ENCODE data around the gene CDC42BPB. TPM values are rescaled to one million over a fixed set of nuclear protein-coding genes. Genes with fewer than 3 reads are reported as not detected.
A peak's percentile ranks its signal among the peaks of the same experiment; 100 is the strongest.

The CDC42BPB gene
- total RNA-seq, 2 donors from 2014 or later = 66.2 to 102 TPM

DNA sequence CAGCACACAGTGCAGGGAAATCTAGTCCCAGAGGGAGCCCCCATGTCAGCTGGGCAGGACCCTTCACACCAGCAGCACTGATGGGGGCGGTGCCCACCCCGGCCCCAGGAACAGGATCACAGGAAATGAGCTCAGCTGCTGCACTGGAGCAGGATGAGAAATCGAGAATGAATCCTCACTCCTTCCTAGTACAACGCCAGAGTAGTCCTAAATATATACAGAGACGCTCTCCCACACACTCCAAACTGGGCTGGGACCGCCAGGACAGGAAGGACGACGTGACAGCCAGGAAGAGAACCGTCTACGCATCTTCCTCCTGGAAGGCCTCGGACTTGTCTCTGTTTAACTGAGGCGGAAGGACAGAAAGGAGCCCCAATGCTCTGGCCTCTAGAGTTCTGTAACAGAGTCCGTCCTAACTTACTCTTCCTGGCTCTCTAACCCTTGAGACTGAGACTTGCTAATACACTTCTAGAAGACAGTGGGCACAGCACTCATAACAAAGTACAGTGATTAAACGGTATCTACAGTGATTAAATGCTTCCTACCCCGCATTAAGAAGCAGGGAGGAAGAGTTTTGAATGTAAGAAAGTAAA, 33.4 kb downstream of the CDC42BPB start:
- peaks cover 13% of the 10 kb centered on the region for H3K4me1 ChIP-seq
- no peak overlapping the region for H3K4me3 ChIP-seq
- intact Hi-C loops (cut with DNase I) = no loop called here
- ATAC-seq (no peak), DNase-seq (no peak)
- H3K36me3 ChIP-seq (replicated peaks in 1 of 2; ENCODE audit: insufficient read depth in 1 of 2, low read depth in 2 of 2) = no peaks in the 10 kb centered on the region
- H3K27me3 ChIP-seq = no peaks in the 10 kb centered on the region
- H3K27ac ChIP-seq = peak overlapping the region in 2 of 4 donors; percentile 23 to 50
- WGBS, 2 donors = 81 to 87% methylated on average over 15 of the region's 15 CpGs
- TF ChIP-seq CTCF (IDR thresholded peaks at IDR 0.05) (no peak), POLR2A (IDR thresholded peaks at IDR 0.05) (no peak)
- H3K9me3 ChIP-seq = no peaks in the 10 kb centered on the region

DNA sequence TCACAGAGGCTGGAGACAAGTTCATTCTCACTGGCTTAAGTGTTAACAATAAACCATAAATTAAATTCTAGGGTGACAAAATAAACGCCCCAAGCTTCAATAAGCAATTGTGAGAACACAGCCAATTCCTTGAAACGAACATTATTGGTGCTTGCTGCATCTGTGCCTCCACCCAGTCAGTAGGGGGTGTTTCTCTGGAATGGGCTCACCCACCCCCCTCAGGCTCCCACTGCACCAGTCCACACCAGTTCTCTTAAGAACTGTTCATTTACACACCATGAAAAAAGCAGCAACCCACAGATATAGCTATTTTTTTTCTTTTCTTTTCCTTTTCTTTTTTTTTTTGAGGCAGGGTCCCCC, 34.7 kb downstream of the CDC42BPB start:
- intact Hi-C loops (cut with DNase I) = no loop called here
- ATAC-seq = no peak
- DNase-seq = no peak
- no peak overlapping the region for H3K4me3 ChIP-seq
- peaks cover 13% of the 10 kb centered on the region for H3K4me1 ChIP-seq
- no peaks in the 10 kb centered on the region for H3K9me3 ChIP-seq
- TF ChIP-seq POLR2A (IDR thresholded peaks at IDR 0.05) = no peak
- TF ChIP-seq CTCF (IDR thresholded peaks at IDR 0.05) = no peak
- no peaks in the 10 kb centered on the region for H3K27me3 ChIP-seq
- 31 to 47% methylated on average over 2 of the region's 2 CpGs for WGBS, 2 donors
- H3K27ac ChIP-seq = peak overlapping the region in 3 of 4 donors; percentile 4 to 39 (median 18)
- no peaks in the 10 kb centered on the region for H3K36me3 ChIP-seq (replicated peaks in 1 of 2; ENCODE audit: insufficient read depth in 1 of 2, low read depth in 2 of 2)

DNA sequence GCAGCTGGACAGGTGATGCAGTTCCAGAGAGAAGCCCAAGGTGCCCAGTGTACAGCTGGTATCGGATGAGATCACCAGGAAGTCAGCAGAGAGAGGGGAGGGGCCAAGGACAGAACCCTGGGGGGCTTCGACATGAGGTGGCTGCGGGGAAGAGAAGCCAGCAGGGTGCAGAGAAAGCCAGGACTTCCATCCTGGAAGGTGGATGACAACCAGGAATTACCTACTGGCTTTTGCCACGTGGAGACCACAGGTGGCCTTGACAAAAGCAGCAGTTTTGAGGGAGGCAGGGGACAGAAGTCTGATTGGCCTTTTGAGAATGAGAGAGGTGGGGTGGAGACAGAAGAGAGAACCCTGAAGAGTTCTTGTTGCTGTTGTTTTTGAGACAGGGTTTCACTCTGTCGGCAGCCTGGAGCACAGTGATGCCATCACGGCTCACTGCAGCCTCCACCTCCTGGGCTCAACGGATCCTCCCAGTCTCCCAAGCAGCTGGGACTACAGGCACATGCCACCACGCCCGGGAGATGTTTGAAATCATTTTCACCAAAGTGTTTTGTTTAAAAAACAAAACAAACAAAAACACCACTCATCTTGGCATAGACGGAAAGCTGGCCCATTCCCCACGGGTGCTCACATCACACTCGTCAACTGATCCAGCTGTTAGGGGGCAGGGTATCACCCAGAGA, 35.2 kb downstream of the CDC42BPB start:
- peak; percentile 62 for ATAC-seq

DNA sequence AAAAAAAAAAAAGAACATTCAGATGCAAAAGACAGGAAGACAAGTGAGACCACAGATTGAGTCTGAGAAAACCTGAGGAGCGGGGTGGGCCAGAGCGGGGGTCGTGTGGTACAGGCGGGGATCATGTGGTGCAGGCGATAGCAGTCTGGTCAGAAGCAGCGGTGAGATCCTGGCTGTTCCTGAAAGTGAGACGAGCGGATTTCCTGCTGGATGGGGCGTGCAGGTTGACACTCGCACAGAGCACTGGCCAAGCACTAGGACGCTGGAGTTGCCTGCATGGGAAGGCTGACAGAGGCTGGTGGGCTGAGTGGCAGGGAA, 35.7 kb downstream of the CDC42BPB start:
- no peak overlapping the region for H3K4me3 ChIP-seq
- WGBS, 2 donors = 88 to 89% methylated on average over 11 of the region's 11 CpGs
- H3K36me3 ChIP-seq (replicated peaks in 1 of 2; ENCODE audit: insufficient read depth in 1 of 2, low read depth in 2 of 2) = no peaks in the 10 kb centered on the region
- peak overlapping the region in 1 of 4 donors; percentile 18 for H3K27ac ChIP-seq
- intact Hi-C loops (cut with DNase I) = no loop called here
- TF ChIP-seq CTCF (IDR thresholded peaks at IDR 0.05) (no peak), POLR2A (IDR thresholded peaks at IDR 0.05) (no peak)
- peaks cover 13% of the 10 kb centered on the region for H3K4me1 ChIP-seq
- ATAC-seq = no peak
- H3K9me3 ChIP-seq = no peaks in the 10 kb centered on the region
- DNase-seq = no peak
- no peaks in the 10 kb centered on the region for H3K27me3 ChIP-seq

More for the DNA sequence above, 35.2 kb downstream of the CDC42BPB start:
- peak overlapping the region in 3 of 4 donors; percentile 4 to 39 (median 18) for H3K27ac ChIP-seq
- no peaks in the 10 kb centered on the region for H3K36me3 ChIP-seq (replicated peaks in 1 of 2; ENCODE audit: insufficient read depth in 1 of 2, low read depth in 2 of 2)
- TF ChIP-seq CTCF (IDR thresholded peaks at IDR 0.05) (no peak), POLR2A (IDR thresholded peaks at IDR 0.05) (no peak)
- intact Hi-C loops (cut with DNase I) = no loop called here
- H3K4me1 ChIP-seq = peaks cover 13% of the 10 kb centered on the region
- H3K9me3 ChIP-seq = no peaks in the 10 kb centered on the region
- DNase-seq = peak in 2 of 4 donors; percentile 16 to 19
- no peaks in the 10 kb centered on the region for H3K27me3 ChIP-seq
- WGBS, 2 donors = 43 to 48% methylated on average over 12 of the region's 12 CpGs
- H3K4me3 ChIP-seq = no peak overlapping the region
